H1 (cell line): ENCODE results near the gene FANK1. TPM values are rescaled to one million over a fixed set of nuclear protein-coding genes. Genes with fewer than 3 reads are reported as not detected.

ENCODE experiments used
- CTCF ChIA-PET: fragments of 300-600 bp; sonication (Branson Sonifier 250); formaldehyde crosslinking; loops from one replicate; lab custom pipeline; 2021; ENCODE audit not compliant: partially characterized antibody; lab: Charles Lee
- POLR2A ChIA-PET: fragments of 300-600 bp; sonication (Branson Sonifier 250); formaldehyde crosslinking; loops from one replicate; lab custom pipeline; 2021; ENCODE audit warnings: inconsistent platforms; ENCODE audit not compliant: partially characterized antibody; lab: Charles Lee
- DNase-seq, 2 experiments: peaks; one replicate each; pipeline versions ENCODE4 v3.0.0 to v3.0.0-alpha.2; 2010 to 2022; ENCODE audit warnings: low spot score in 2 of 2, low read depth in 1 of 2, mixed read lengths in 1 of 2
- FAIRE-seq: peaks from 2 replicates; lab custom pipeline; 2011; peaks lifted over from hg19 to GRCh38; lab: Jason Lieb, UNC
- H2AFZ ChIP-seq: 2 replicates; pipeline ENCODE4 v1.8.1; 2012; ENCODE audit warnings: low read length, inconsistent platforms
- H2AK5ac ChIP-seq: 2 replicates; pipeline ENCODE4 v1.6.1; 2013; ENCODE audit warnings: low read depth, low read length
- H2BK120ac ChIP-seq: replicated peaks from 2 replicates; pipeline ENCODE3; 2013; ENCODE audit warnings: low read depth, low read length, inconsistent platforms
- H2BK12ac ChIP-seq: 2 replicates; pipeline ENCODE4 v1.6.1; 2013; ENCODE audit warnings: low read depth, low read length
- H2BK15ac ChIP-seq: 2 replicates; pipeline ENCODE4 v1.6.1; 2013; ENCODE audit warnings: low read length
- H2BK20ac ChIP-seq: 2 replicates; pipeline ENCODE4 v1.6.1; 2013; ENCODE audit warnings: low read length
- H2BK5ac ChIP-seq: 2 replicates; pipeline ENCODE4 v1.6.1; 2013; ENCODE audit warnings: low read depth, low read length
- H3K14ac ChIP-seq: 2 replicates; pipeline ENCODE4 v1.6.1; 2013; ENCODE audit warnings: inconsistent platforms; ENCODE audit not compliant: insufficient read length
- H3K18ac ChIP-seq: 2 replicates; pipeline ENCODE4 v1.6.1; 2013; ENCODE audit warnings: low read length; ENCODE audit errors: extremely low read depth
- H3K23ac ChIP-seq: 2 replicates; pipeline ENCODE4 v1.6.1; 2013; ENCODE audit warnings: inconsistent platforms; ENCODE audit not compliant: insufficient read length
- H3K23me2 ChIP-seq: 2 replicates; pipeline ENCODE4 v1.6.1; 2013; ENCODE audit warnings: low read depth, low read length
- H3K27ac ChIP-seq: 2 replicates; pipeline ENCODE4 v1.6.1; 2011; ENCODE audit warnings: low read depth, low read length, inconsistent platforms
- H3K27me3 ChIP-seq, 4 experiments: replicated peaks in 1 of 4; 1 replicate in 1 of 4; 2 replicates in 3 of 4; pipeline versions ENCODE4 v1.6.1 to v1.8.1; 2011 to 2013; ENCODE audit warnings: low read length in 3 of 4, mild to moderate bottlenecking in 3 of 4, inconsistent platforms in 2 of 4, mixed read lengths in 2 of 4, moderate library complexity in 1 of 4; ENCODE audit not compliant: control insufficient read depth in 3 of 4, insufficient read depth in 3 of 4; ENCODE audit errors: extremely low read depth in 1 of 4
- H3K36me3 ChIP-seq, 4 experiments: 2 replicates each; pipeline versions ENCODE4 v1.6.1 to v1.8.1; 2011 to 2013; ENCODE audit warnings: mild to moderate bottlenecking in 4 of 4, low read length in 3 of 4, moderate library complexity in 2 of 4, control low read depth in 1 of 4, inconsistent platforms in 1 of 4; ENCODE audit not compliant: insufficient read depth in 4 of 4, control insufficient read depth in 2 of 4
- H3K4ac ChIP-seq: replicated peaks from 2 replicates; pipeline ENCODE3; 2013; ENCODE audit warnings: low read length, low read depth, mixed read lengths, inconsistent platforms; ENCODE audit not compliant: insufficient read length
- H3K4me1 ChIP-seq, 4 experiments: replicated peaks in 1 of 4; 1 replicate in 1 of 4; 2 replicates in 3 of 4; pipeline versions ENCODE4 v1.6.1 to v1.8.1; 2011 to 2013; ENCODE audit warnings: low read length in 3 of 4, inconsistent platforms in 2 of 4, mixed read lengths in 1 of 4; ENCODE audit not compliant: insufficient read depth in 4 of 4, control insufficient read depth in 3 of 4
- H3K4me2 ChIP-seq, 2 experiments: 2 replicates each; pipeline versions ENCODE4 v1.6.1 to v1.8.1; 2011 to 2013; ENCODE audit warnings: low read depth in 2 of 2, low read length in 2 of 2, control low read depth in 1 of 2, inconsistent platforms in 1 of 2, mild to moderate bottlenecking in 1 of 2; ENCODE audit not compliant: insufficient read depth in 1 of 2
- H3K4me3 ChIP-seq, 4 experiments: fragments of 200-600, 300-600 bp in 1 of 4; sonication (generic), shearing (Covaris generic), sonication (Bioruptor Twin) in 1 of 4; 2 replicates each; pipeline versions ENCODE4 v1.5.1 to v1.8.1; 2011 to 2016; ENCODE audit warnings: low read length in 4 of 4, low read depth in 3 of 4, control low read depth in 2 of 4, inconsistent platforms in 2 of 4, mild to moderate bottlenecking in 2 of 4, mixed read lengths in 1 of 4, moderate library complexity in 1 of 4; ENCODE audit not compliant: insufficient read depth in 2 of 4; ENCODE audit errors: extremely low read depth in 1 of 4
- H3K56ac ChIP-seq: replicated peaks from 2 replicates; pipeline ENCODE3; 2013; ENCODE audit warnings: low read depth, mild to moderate bottlenecking, mixed read lengths, low read length, inconsistent platforms; ENCODE audit not compliant: insufficient read length
- H3K79me1 ChIP-seq: 2 replicates; pipeline ENCODE4 v1.6.1; 2013; ENCODE audit warnings: low read depth, low read length, control low read depth
- H3K79me2 ChIP-seq, 2 experiments: 2 replicates each; pipeline versions ENCODE4 v1.6.1 to v1.8.1; 2012 to 2013; ENCODE audit warnings: low read length in 2 of 2, mild to moderate bottlenecking in 2 of 2, inconsistent platforms in 1 of 2; ENCODE audit not compliant: insufficient read depth in 2 of 2, control insufficient read depth in 1 of 2
- H3K9ac ChIP-seq, 4 experiments: replicated peaks in 1 of 4; 1 replicate in 1 of 4; 2 replicates in 3 of 4; pipeline versions ENCODE4 v1.6.1 to v1.8.1; 2011 to 2013; ENCODE audit warnings: low read depth in 3 of 4, low read length in 3 of 4, control low read depth in 2 of 4, mild to moderate bottlenecking in 2 of 4, moderate library complexity in 2 of 4, inconsistent platforms in 1 of 4; ENCODE audit errors: extremely low read depth in 1 of 4
- H3K9me3 ChIP-seq, 2 experiments: 2 replicates each; pipeline versions ENCODE4 v1.6.1 to v1.8.1; 2012 to 2013; ENCODE audit warnings: mild to moderate bottlenecking in 2 of 2, moderate library complexity in 2 of 2, control low read depth in 1 of 2, inconsistent platforms in 1 of 2, low read depth in 1 of 2, low read length in 1 of 2, mixed read lengths in 1 of 2; ENCODE audit not compliant: insufficient read depth in 2 of 2
- H4K20me1 ChIP-seq, 2 experiments: replicated peaks in 1 of 2; 2 replicates each; pipeline versions ENCODE3 to v1.8.1; 2011 to 2013; ENCODE audit warnings: inconsistent platforms in 2 of 2, low read length in 2 of 2, mild to moderate bottlenecking in 1 of 2; ENCODE audit not compliant: insufficient read depth in 2 of 2, control insufficient read depth in 1 of 2
- H4K5ac ChIP-seq: 2 replicates; pipeline ENCODE4 v1.6.1; 2013; ENCODE audit warnings: low read length, low read depth, mixed read lengths, inconsistent platforms; ENCODE audit not compliant: insufficient read length
- H4K8ac ChIP-seq: 2 replicates; pipeline ENCODE4 v1.8.0; 2013; ENCODE audit warnings: mild to moderate bottlenecking, moderate library complexity, low read length, inconsistent platforms; ENCODE audit not compliant: insufficient read depth; ENCODE audit errors: extremely low read depth
- H4K91ac ChIP-seq: replicated peaks from 2 replicates; pipeline ENCODE3; 2013; ENCODE audit warnings: low read length, mixed read lengths, inconsistent platforms; ENCODE audit not compliant: insufficient read length
- BCL11A ChIP-seq, 2 experiments: IDR thresholded peaks; one replicate each; pipeline ENCODE4 v1.6.1; 2011; ENCODE audit warnings: low read depth in 2 of 2, low read length in 2 of 2, mild to moderate bottlenecking in 2 of 2
- RXRA ChIP-seq: IDR thresholded peaks from 2 replicates; pipeline ENCODE4 v1.6.1; 2011; ENCODE audit warnings: low read depth, mild to moderate bottlenecking, low read length, moderate library complexity; ENCODE audit not compliant: insufficient read depth
- WGBS, 2 experiments: shearing (Covaris generic) in 1 of 2; methylation state at CpG; one replicate each; pipeline versions ENCODE4 v1.1.6 to v1.1.7; 2013 to 2015; ENCODE audit warnings: low lambda C conversion rate in 2 of 2, mixed read lengths in 2 of 2, inconsistent platforms in 1 of 2, low coverage in 1 of 2, missing lambda C conversion rate in 1 of 2; ENCODE audit not compliant: insufficient replicate concordance in 2 of 2, insufficient coverage in 1 of 2, insufficient read length in 1 of 2; ENCODE audit errors: extremely low coverage in 1 of 2, missing lambda C conversion rate in 1 of 2; 5-methylcytosine and 5-hydroxymethylcytosine counted together
- polyA plus RNA-seq, 7 experiments: library from polyadenylated mRNA; depleted of rRNA in 3 of 7; stranded (reverse) in 5 of 7; unstranded in 2 of 7; fragments of >200 nt in 5 of 7; fragments of 200-250 nt in 2 of 7; gene quantifications; 1 replicate in 5 of 7; 2 replicates in 1 of 7; 4 replicates in 1 of 7; pipeline versions ENCODE4 v1.2.1 to v1.2.3, GENCODE V29; 2011 to 2013; ENCODE audit warnings: missing spikeins in 2 of 7, mixed read lengths in 2 of 7
- total RNA-seq: library from RNA; stranded (reverse); fragmentation: NEBNext Ultra II Directional; extraction: Animal tissue kit (Norgen Biotek cat#: 25700); gene quantifications from 2 replicates; pipeline ENCODE4 v1.2.1, GENCODE V29; 2021
- TF ChIP-seq, protein P1 (sequence below): IDR thresholded peaks from 2 replicates; pipeline ENCODE4 v1.6.1; 2012; ENCODE audit warnings: low read length, inconsistent platforms

Gene FANK1
- total and polyA plus RNA-seq, 2 of the 8 experiments (the other 6 are each of a cell fraction or from before 2014, with no cell fraction given), result 1.2 TPM; not detected in 1

- Histone ChIP-seq H3K23ac (no peak overlapping the region), H2AK5ac (no peak overlapping the region), H3K4me1 (peaks cover 0 to 7% (median 1%) of the 10 kb centered on the region in 4 experiments; a peak in 2 of 7 replicates), H3K18ac (0 out of 2 replicates have a peak overlapping the region, but pooled peaks have one; percentile 62), H3K4me2 (no peak overlapping the region), H2BK12ac (no peak overlapping the region), H3K56ac (no peak overlapping the region), H2BK120ac (no peak overlapping the region), H2AFZ (no peak overlapping the region), H4K20me1 (no peaks in the 10 kb centered on the region), H3K23me2 (no peaks in the 10 kb centered on the region), H4K8ac (no peak overlapping the region), H3K9me3 (no peaks in the 10 kb centered on the region), H3K27ac (no peak overlapping the region), H3K4me3 (no peak overlapping the region), H3K9ac (no peak overlapping the region), H4K91ac (no peak overlapping the region), H2BK20ac (0 out of 2 replicates have a peak overlapping the region, but pooled peaks have one; percentile 21), H2BK5ac (no peak overlapping the region), H3K36me3 (no peaks in the 10 kb centered on the region), H3K4ac (no peak overlapping the region), H4K5ac (no peak overlapping the region), H3K14ac (no peak overlapping the region), H3K79me1 (no peaks in the 10 kb centered on the region), H3K79me2 (no peaks in the 10 kb centered on the region), H2BK15ac (no peak overlapping the region), H3K27me3 (no peaks in the 10 kb centered on the region)
- CTCF ChIA-PET, result interaction anchor here (1.0 to 3.9 kb wide), 6 partner anchors 33 to 615 kb away, joined by 3 to 15 read pairs (median 4); no protein-coding TSS in a partner anchor
- 83% methylated on average over 4 of the region's 4 CpGs; no CpG with 5 or more reads in 1 of the 2 experiments for WGBS, 2 experiments
- POLR2A ChIA-PET, result no interaction called here
- FAIRE-seq, result no peak
- DNase-seq, result no peak
- TF ChIP-seq BCL11A (IDR thresholded peaks at IDR 0.05; ENCODE audit: low read depth in 2 of 2, low read length in 2 of 2) (no peak), RXRA (no peak)
- TF ChIP-seq, protein P1, sequence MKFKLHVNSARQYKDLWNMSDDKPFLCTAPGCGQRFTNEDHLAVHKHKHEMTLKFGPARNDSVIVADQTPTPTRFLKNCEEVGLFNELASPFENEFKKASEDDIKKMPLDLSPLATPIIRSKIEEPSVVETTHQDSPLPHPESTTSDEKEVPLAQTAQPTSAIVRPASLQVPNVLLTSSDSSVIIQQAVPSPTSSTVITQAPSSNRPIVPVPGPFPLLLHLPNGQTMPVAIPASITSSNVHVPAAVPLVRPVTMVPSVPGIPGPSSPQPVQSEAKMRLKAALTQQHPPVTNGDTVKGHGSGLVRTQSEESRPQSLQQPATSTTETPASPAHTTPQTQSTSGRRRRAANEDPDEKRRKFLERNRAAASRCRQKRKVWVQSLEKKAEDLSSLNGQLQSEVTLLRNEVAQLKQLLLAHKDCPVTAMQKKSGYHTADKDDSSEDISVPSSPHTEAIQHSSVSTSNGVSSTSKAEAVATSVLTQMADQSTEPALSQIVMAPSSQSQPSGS, result no peak
These were observed 88.0 kb downstream of the FANK1 start for GRCh38 chr10:125984346-125984745.
